Stimulated activated CD8-positive, alpha-beta memory T cell treated with anti-CD3 and anti-CD28 coated beads, Interleukin-2, amount 100 ng/mL, for 48 hours (primary cell): Measurements from ENCODE around the gene SIDT1.
A peak's percentile ranks its signal among the peaks of the same experiment; 100 is the strongest.

Experiments
- DNase-seq, 2 donors: peaks; one replicate each; pipeline ENCODE4 v3.0.0-alpha.2; 2020; ENCODE audit warnings: low read depth in 2 of 2

Gene SIDT1

DNA sequence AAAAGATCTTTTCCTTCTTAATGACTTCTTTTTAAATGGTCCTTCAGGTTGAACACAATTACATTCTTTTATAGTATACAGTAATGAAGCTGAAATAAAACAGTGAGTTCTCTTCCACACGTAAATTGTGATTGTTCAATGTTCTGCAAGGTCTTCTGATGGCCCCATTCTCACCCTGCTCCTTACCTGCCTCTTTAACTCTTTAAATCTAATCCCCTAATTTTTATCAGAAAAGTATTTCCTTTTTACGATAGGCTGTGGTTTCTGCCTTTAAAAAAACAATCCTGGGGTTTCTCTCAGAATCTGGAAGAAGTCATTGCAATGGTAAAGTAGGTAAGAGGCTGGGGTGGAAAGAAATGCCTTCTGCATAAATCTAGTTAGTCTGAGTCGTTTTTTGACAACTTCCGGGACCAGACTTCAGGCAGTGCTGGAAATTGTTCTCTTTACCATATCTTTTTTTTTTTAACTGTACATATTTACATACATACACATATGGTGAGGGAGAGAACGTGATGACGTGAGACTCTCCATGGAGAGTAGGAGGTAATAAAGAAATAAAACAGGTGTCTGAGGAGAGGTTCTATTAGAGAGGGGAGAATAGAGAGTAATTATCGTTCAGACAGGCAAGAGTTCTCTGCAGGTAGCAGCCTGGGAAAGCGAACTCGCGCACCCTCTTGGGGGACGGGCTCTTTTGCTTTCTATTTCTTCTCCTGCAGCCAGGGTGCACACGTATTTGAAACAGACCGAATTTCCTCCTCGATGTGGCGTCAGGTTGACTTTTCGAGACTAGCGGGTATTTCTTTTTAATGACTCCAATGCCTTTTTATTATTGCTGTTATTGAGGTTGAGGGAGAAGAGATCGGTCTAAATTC is at the start of gene SIDT1:
SIDT1 (plus strand) TSS at position 730 of the 872 bp plus-strand sequence. CDS start 467 bp downstream, outside the sequence.
- DNase-seq: peak; percentile 28 to 41

DNA sequence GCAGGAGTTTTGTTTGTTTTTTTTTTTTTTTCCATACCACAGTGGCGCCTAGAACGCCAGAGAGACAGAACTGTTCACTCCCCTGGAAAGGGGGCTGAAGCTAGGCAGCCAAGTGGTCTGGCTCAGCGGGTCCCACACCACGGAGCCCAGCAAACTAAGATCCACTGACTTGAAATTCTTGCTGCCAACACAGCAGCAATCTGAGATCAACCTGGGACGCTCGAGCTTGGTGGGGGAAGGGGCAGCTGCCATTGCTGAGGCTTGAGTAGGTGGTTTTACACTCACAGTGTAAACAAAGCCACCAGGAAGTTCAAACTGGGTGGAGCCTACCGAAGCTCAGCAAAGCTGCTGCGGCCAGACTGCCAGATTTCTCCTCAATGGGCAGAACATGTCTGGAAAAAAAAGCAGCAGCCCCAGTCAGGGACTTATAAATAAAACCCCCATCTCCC is 47.2 kb upstream of the SIDT1 start:
- DNase-seq: no peak

DNA sequence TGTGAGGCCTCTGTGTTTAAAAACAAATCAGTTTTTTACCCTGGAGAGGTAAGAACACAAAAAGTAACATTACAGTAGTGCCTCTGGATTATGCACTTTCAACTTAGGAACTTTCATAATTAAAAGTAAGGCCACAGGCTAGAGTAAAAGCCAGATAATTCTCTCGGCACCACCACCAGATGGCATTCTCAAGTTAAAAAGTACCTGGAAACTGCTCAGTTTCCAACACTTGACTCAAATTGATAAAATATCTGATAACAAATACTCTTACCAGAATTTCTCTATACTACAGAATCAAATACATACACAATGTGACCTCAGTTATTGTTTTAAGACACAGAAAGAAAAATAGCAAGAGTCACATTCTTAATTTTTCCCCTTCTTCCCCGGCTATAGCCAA is 37.3 kb upstream of the SIDT1 start:
- DNase-seq: no peak

DNA sequence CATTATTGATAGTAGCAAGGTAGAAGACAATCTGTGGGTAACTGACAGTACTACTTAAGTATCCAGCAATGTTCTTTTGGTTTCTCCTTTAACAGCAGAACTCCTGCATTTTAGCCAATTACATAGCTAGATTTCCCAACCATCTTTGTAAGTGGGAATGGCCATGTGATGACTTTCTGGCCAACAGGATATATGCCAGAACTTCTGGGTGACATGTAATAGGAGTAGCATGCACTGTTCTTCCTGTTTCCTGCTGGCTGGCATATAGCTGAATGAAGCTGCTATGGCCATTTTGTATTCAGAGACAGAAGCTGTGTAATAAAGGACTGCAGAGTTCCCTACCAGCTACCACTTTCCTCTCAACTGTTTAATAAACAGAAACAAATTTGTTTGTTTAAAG is 35.4 kb upstream of the SIDT1 start:
- DNase-seq: no peak

DNA sequence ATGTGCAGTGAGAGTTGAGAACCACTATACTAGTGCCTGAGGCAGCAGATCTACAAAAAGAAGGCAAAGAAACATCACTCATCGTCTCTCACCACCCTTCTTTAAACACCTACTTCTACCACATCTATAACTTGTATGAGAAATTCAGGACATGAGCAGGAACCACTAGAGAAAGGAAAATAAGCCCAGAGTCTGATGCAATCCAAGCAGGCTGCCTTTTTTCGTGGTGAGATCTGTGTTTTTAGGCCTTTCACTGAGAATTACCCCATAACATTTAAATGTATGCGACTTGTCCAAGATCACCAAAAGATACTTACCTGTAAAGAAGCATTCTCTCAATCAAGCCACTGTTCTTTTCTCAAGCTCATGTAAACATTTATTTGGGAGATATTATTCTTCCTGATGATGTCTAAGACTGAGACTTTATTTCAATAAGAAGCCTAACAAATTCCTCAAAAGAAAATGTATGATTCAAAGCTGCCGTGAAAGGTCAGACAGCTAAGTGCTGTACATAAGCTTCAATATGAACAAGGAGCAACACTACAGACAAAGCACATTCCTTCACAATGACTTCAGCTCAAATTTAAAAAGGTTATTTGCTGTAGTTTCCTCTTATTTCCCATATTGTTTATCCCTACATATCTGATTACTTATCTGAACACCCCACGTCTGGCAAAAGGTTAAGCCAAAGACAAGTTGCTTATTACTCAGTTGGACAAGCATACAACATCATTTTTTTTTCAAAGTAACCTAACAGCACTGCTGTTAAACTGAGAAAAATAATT is 33.9 kb upstream of the SIDT1 start:
- no peak for DNase-seq

DNA sequence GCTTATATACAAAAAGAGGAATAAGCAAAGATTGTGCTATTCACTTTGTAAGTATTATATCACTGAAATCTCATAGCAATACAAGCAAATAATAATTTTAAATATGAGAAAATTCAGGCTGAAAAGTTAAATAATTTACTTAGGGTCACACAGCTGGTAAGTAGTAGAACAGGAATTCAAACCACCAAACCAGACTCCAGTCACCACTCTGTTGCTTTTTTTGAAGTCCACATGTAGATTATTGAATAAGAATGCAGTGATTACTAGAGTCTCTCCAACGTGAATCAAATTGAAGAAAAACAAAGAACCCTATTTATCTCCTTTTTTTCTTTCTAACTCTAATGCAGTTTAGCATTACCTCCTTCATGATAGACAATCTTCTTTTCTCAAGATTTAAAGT is 33.3 kb upstream of the SIDT1 start:
- DNase-seq: no peak

DNA sequence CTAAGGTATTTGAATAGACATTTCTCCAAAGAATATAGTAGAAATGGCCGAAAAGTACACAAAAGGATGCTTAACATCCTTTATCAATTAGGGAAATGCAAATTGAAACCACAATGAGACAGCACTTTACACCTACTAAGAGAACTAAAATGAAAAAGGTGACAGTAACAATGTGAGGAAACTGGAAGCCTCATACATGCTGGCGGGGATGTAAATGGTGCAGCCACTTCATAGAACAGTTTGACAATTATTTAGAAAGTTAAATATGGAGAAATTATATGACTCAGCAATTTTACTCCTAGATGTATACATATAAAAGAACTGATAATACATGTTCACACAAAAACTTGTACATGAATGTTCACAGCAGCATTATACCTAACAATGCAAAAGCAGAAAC is 30.8 kb upstream of the SIDT1 start:
- DNase-seq: no peak

DNA sequence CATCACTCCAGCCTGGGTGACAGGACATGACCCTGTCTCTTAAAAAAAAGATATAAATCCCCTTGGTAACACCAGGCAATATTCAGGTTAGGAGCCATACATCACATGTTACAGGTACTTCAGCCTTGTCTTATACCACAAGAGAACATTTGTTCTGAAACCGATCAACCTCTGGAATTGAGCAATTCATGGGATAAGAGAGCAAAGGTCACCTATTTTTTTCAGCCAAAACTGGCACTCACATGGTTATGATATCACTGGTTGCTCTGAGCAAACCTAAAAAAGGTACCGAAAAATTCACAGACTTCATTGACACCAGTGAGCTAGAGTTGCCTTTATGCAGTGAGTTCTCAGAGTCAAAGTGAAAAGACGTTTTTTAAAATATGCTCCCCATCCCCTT is 26.5 kb upstream of the SIDT1 start:
- DNase-seq: no peak

DNA sequence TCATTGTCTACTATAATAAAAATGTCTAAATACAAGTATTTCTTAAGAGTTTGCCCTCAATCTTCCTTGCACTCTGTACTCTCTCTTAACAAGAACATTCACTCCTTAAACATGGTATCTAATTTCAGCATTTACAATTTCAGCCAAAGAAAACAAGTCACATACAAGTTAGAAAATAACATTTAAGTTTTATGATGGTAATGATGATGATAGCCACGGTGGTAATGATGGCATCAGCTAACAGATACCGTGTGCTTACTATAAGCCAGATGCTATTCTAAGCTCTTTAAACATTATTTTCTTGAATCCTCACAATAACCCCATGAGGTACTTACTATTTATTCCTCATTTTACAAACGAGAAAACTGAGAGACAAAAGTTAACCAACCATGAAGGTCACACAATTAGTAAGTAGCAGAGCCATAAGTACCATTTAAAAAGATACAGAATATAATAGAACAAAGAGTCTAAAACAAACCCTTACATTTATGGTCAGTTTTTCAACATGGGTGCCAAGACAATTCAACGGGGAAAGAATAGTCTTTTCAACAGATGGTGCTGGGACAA is 24.8 kb upstream of the SIDT1 start:
- no peak for DNase-seq

DNA sequence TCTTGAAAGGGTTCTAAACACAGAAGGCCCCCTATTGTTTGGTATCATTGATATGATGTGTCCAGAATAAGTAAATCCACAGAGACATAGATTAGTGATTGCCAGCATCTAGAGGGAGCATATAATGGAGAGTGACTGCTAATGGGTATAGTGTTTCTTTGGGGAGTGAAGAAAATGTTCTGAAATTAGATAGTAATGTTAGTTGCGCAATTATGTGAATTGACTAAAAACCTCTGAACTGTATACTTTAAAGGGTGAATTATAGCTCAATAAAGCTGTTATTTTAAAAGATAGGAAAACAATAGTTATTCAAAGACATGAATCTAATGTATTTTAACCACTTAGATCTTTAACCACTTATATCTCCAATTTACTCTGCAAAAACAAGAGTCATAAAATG is 23.4 kb upstream of the SIDT1 start:
- DNase-seq: no peak

DNA sequence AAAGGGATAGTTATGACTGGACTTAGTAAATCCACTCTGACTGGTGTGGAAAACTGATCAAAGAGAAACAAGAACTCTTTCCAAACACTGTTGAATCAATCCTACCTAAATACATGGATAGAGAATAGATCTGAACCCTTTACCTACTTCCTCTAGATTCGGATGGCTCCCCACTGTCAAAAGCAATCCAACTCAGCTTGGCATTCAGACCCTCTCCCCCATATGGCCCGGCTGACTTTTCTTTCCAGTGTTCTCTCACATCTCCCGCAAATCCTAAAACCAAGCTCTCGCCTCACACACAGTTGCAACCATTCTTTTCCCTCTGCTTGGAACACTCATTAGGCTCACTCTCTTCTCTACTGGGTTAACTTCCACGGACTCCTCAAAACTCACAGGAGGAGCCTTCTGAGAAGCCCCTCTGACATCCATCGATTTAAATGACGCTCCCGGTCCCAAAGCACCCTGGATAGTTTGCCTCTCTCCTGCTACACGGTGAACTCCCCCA is 18.0 kb upstream of the SIDT1 start:
- no peak for DNase-seq

DNA sequence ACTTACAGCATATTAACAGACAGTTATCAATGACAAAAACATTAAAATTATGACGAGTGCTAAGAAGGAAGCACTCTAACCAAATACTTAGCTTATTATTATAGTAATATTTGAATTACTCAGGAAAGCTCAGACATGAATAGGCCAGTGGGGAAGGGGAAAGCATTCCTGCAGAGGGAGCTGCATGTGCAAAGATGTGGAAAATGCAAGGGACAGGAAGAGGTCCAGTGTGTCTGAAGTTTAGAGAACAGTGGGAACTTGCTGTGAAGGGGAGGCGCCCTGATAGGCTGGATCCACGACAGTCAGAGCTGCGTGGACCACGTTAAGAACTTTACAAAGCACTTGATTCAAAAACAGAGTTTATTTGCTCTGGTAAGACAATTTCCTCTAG is 16.2 kb upstream of the SIDT1 start:
- DNase-seq: no peak

DNA sequence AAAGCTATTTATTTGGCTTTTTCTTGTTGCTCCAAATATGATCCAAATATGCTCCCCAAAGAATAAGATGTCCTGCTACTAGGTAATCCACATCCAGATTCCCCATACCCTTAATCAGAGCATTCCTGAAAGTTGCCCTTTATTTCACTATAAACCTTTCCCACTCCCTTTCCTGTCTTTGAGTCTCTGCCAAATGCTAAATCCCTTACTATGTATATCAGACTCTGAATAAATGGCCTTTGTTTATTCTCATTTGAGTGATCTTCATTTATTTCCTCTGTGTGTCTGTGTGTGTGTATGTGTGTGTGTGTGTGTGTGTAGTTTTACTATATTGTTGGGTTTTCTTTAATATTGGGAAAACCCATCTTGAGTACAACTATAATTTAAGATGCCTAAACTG is 10.4 kb upstream of the SIDT1 start:
- DNase-seq: no peak

DNA sequence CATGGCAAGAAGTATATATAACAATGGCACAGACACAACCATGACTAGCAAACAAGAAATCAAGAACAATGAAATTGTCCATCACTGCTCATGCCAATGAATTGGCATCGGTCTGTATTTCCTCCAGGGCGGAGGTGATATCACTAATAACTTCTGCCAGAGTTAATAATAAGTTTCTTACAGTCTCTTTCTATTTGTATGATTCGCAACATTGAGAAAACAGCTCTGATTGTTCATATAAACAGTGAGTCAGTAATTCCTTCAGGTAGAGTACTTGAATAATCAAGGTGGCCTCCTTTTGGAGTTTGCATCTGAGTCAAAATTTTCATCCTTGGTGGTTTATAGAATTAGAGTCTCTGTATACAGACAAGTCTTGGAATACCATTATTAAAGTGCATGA is 9.1 kb upstream of the SIDT1 start:
- DNase-seq: no peak

DNA sequence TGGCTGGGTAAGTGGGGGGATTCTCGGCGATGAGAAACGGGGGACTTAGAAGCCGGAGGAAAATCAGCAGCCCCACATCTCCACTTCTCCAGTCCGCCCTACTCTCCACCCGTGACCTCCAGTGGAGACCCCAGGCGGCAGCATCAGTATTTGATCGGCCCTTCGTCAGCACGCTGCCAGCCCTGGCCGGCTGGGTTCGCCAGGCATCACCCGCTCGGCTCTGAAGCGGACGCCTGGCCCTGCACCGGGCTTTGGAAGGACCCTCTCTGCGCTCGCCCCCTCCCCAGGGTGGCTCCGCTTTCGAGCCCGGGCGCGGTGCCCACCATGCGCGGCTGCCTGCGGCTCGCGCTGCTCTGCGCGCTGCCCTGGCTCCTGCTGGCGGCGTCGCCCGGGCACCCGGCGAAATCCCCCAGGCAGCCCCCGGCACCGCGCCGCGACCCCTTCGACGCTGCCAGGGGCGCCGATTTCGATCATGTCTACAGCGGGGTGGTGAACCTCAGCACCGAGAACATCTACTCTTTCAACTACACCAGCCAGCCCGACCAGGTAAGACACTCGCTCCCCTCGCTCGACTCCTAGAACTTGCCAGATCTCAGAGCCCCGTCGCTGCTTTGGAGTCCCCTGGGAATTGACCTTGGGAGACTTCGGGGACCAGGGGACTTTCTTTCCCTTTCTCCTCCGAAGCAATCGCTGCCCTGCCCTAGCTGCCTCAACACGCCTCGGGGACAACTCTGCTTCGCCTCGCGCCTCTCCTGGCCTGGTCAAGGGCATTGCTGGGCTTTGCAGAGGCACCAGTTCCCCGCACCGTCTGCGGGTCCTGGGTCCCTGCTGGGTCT is 561 bp downstream of the SIDT1 start:
- DNase-seq: peak; percentile 14 to 16

DNA sequence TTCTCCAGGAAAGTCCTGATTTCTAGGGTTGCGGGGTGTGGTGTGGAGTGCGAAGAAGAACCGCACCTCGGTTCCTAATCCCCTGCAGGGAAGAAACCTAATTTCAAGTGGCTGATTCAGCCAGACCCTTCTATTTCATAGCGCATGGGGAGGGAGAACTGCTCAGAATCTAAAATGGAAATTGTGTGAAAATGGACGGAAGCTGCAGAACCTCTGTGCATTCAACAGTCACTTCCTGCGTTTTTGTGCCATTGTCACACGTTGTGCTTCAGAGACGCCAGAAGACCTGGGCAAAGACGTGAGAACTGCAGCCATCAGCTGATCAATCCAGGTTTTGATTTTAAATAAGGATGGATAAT is 1.2 kb downstream of the SIDT1 start:
- DNase-seq: no peak

DNA sequence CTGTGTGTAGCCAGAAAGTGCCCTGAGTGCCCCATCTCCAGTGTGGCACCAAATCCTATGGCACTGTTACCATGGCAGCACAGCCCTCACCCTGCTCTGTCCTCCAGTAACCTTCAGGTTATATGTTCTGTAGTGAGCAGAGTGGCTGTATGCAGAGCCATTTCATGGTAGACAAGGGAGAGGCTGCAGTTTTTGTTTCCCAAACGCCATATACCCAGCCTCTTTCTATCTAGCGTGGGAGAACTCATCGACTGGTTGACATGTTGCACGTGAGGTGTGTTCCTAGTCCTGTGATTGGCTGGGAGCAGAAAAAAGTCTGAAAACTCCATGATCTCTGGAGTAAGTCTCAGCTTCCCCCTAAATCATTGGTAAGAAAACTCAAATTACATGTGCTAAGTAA is 2.0 kb downstream of the SIDT1 start:
- DNase-seq: no peak

DNA sequence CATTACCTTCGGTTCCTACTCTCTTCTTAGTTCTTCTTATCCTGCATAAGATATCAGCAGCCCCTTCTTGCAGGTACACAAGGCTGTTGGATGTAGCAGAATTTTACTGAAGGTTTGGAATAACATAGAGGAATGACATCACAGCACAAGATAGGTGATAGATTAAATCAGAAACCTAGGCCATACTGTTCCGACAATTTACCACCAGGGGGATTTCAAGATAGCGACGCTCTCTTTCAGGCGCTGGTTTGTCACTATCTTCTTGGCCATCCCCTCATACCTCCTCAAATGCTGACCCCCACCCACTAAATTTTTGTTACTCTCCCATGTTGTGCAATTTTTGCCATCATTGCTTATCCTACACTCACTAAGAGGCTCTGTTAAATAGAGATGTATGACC is 3.5 kb downstream of the SIDT1 start:
- no peak for DNase-seq

DNA sequence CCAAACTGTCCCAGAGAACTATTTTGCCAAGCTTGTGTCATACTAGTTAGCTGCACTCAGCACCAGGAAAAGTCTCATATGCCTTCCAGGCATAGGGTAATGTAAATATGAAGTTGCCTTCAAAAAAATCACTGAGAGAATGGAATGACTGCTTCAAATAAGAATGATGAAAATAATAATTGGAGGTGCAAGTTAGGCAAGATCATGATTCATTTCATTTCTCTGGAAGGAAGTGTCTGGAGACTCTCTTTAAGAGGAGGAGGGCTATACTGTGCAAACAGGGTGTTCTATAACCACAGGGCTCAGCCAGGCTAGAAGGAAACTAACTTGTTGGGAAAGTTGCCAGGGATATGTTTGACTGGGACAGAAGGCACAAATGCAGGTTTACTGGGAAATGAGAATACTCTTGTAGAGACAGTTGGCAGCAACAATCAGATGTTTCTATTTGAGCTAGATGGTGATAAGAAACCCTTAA is 4.3 kb downstream of the SIDT1 start:
- no peak for DNase-seq

DNA sequence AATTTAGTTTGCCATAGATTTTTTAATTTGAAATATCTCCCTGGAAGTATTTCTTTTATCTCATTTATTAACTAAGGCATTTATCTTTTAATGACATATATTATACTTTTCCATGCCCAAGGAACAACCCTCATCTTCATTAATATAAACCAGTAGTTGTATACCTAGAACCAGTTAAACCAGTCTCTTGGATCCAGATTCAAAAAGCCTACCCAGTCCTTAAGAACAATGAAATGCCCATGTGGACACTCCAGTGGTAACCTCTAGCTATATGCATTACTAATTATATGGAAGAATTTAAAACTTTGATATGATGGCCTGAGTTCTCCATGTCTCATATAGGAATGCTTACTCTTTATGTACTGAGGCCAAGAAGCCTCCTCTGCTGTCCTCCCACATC is 4.8 kb downstream of the SIDT1 start:
- no peak for DNase-seq

DNA sequence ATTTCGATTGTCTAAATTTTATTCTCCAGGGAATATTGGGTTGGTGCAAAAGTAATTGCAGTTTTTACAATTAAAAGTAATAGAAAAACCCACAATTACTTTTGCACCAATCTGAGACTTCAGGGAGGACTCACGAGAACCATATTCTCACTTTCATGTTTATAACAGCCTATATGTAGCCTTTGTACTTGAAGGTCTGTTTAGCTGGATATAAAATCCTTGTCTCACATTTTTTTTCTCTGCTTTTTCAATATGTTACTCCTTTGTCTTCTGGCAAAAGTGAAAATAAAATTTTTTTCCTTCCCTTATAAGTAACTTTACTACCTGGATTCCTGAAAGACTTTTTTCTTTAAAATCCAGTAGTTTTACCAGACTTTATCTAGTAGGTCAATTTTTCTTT is 9.2 kb downstream of the SIDT1 start:
- no peak for DNase-seq

DNA sequence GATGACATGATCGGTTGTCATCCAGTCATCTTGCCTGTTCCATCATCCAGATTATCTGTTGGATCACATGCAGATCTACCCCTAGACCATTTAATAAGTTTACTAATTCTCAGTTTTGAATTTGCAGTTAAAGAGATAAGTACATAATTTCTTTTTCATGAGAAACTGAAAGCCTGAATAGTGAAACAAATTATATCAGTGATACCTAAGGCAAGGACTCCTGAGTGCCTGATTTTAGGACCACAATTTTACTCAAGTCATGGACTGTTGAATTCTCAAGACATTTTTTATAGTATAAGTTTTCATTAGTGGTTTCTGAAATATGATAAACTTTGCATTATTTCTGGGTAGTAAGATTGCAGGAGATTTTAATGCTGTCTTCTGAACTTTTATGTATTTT is 13.2 kb downstream of the SIDT1 start:
- DNase-seq: no peak
